K562 (cell line): ENCODE measurements around the gene NUB1.

Source experiments
- ATF3 ChIP-seq, 2 experiments: fragments of 450-650 bp in 1 of 2; sonication (generic) in 1 of 2; formaldehyde crosslinking in 1 of 2; IDR thresholded peaks in 1 of 2; conservative IDR thresholded peaks in 1 of 2; 2 replicates each; pipeline versions ENCODE4 v1.6.1 to v1.8.1; 2016 to 2023; ENCODE audit warnings: mild to moderate bottlenecking in 2 of 2, moderate library complexity in 2 of 2, inconsistent platforms in 1 of 2, missing genetic modification reagents in 1 of 2
- EZH2 ChIP-seq: IDR thresholded peaks from 2 replicates; pipeline ENCODE4 v1.6.1; 2012; ENCODE audit warnings: low read depth, mild to moderate bottlenecking, inconsistent platforms, low read length, borderline replicate concordance
- FOSL1 ChIP-seq: fragments of 200-800 bp; sonication (Bioruptor generic); conservative IDR thresholded peaks from 2 replicates; pipeline ENCODE4 v1.6.1; 2016; ENCODE audit warnings: missing genetic modification characterization, missing compliant biosample characterization
- KDM5B ChIP-seq: fragments of 200-600 bp; sonication (generic); IDR thresholded peaks from 2 replicates; pipeline ENCODE4 v1.6.1; 2012; ENCODE audit warnings: low read depth, mild to moderate bottlenecking, moderate library complexity, low read length, control low read depth, inconsistent platforms; ENCODE audit not compliant: insufficient replicate concordance
- L3MBTL2 ChIP-seq: fragments of 450-650 bp; IDR thresholded peaks from 2 replicates; pipeline ENCODE4 v1.6.1; 2016; ENCODE audit warnings: mild to moderate bottlenecking, moderate library complexity
- MEF2D ChIP-seq: conservative IDR thresholded peaks from 2 replicates; pipeline ENCODE4 v1.6.1; 2016; ENCODE audit warnings: low read depth, missing genetic modification characterization, missing compliant biosample characterization
- SRF ChIP-seq, 2 experiments: fragments of 250-450, 450-650 bp in 1 of 2; sonication (Bioruptor Pico) in 1 of 2; sonication (generic) in 1 of 2; formaldehyde crosslinking; IDR thresholded peaks; 2 replicates each; pipeline versions ENCODE4 v1.5.0 to v1.5.1; 2020 to 2022; ENCODE audit warnings: mild to moderate bottlenecking in 1 of 2, missing genetic modification reagents in 1 of 2
- TAF1 ChIP-seq: IDR thresholded peaks from 2 replicates; pipeline ENCODE4 v1.6.1; 2011; ENCODE audit warnings: mild to moderate bottlenecking, low read length, moderate library complexity; ENCODE audit not compliant: insufficient read depth, control insufficient read depth, severe bottlenecking; ENCODE audit errors: extremely low read depth
- THRA ChIP-seq: fragments of 450-650 bp; IDR thresholded peaks from 2 replicates; pipeline ENCODE4 v1.6.1; 2017; ENCODE audit warnings: mild to moderate bottlenecking, moderate library complexity
- ZBTB8A ChIP-seq: fragments of 450-650 bp; IDR thresholded peaks from 2 replicates; pipeline ENCODE4 v1.6.1; 2018; ENCODE audit warnings: mild to moderate bottlenecking, moderate library complexity; ENCODE audit not compliant: partially characterized antibody
- TF ChIP-seq, protein P1 (sequence below), 3 experiments: IDR thresholded peaks in 2 of 3; conservative IDR thresholded peaks in 1 of 3; 2 replicates each; pipeline ENCODE4 v1.5.1; 2011 to 2012; ENCODE audit warnings: low read length in 3 of 3, mild to moderate bottlenecking in 3 of 3, control low read depth in 2 of 3, improper control_type of control experiment in 1 of 3, inconsistent platforms in 1 of 3, low read depth in 1 of 3, mixed read lengths in 1 of 3, moderate library complexity in 1 of 3; ENCODE audit not compliant: insufficient read depth in 2 of 3
- TF ChIP-seq, protein P2 (sequence below): fragments of 450-650 bp; IDR thresholded peaks from 2 replicates; pipeline ENCODE4 v1.6.1; 2016; ENCODE audit warnings: low read depth

GRCh38 chr7:151308256-151308655 lies 33.4 kb upstream of the NUB1 start:
- TF ChIP-seq ZBTB8A, result no peak
- TF ChIP-seq, protein P1, sequence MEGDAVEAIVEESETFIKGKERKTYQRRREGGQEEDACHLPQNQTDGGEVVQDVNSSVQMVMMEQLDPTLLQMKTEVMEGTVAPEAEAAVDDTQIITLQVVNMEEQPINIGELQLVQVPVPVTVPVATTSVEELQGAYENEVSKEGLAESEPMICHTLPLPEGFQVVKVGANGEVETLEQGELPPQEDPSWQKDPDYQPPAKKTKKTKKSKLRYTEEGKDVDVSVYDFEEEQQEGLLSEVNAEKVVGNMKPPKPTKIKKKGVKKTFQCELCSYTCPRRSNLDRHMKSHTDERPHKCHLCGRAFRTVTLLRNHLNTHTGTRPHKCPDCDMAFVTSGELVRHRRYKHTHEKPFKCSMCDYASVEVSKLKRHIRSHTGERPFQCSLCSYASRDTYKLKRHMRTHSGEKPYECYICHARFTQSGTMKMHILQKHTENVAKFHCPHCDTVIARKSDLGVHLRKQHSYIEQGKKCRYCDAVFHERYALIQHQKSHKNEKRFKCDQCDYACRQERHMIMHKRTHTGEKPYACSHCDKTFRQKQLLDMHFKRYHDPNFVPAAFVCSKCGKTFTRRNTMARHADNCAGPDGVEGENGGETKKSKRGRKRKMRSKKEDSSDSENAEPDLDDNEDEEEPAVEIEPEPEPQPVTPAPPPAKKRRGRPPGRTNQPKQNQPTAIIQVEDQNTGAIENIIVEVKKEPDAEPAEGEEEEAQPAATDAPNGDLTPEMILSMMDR (IDR thresholded peaks at IDR 0.05 in 2 of 3, conservative IDR thresholded peaks at IDR 0.05 in 1 of 3; ENCODE audit: insufficient read depth in 2 of 3, low read depth in 1 of 3, low read length in 3 of 3), result no peak
- no peak for TF ChIP-seq THRA
- no peak for TF ChIP-seq ATF3 (IDR thresholded peaks at IDR 0.05)
- TF ChIP-seq ATF3 (CRISPR knock-in tag; conservative IDR thresholded peaks at IDR 0.05), result no peak
- no peak for TF ChIP-seq L3MBTL2
- TF ChIP-seq, protein P2, sequence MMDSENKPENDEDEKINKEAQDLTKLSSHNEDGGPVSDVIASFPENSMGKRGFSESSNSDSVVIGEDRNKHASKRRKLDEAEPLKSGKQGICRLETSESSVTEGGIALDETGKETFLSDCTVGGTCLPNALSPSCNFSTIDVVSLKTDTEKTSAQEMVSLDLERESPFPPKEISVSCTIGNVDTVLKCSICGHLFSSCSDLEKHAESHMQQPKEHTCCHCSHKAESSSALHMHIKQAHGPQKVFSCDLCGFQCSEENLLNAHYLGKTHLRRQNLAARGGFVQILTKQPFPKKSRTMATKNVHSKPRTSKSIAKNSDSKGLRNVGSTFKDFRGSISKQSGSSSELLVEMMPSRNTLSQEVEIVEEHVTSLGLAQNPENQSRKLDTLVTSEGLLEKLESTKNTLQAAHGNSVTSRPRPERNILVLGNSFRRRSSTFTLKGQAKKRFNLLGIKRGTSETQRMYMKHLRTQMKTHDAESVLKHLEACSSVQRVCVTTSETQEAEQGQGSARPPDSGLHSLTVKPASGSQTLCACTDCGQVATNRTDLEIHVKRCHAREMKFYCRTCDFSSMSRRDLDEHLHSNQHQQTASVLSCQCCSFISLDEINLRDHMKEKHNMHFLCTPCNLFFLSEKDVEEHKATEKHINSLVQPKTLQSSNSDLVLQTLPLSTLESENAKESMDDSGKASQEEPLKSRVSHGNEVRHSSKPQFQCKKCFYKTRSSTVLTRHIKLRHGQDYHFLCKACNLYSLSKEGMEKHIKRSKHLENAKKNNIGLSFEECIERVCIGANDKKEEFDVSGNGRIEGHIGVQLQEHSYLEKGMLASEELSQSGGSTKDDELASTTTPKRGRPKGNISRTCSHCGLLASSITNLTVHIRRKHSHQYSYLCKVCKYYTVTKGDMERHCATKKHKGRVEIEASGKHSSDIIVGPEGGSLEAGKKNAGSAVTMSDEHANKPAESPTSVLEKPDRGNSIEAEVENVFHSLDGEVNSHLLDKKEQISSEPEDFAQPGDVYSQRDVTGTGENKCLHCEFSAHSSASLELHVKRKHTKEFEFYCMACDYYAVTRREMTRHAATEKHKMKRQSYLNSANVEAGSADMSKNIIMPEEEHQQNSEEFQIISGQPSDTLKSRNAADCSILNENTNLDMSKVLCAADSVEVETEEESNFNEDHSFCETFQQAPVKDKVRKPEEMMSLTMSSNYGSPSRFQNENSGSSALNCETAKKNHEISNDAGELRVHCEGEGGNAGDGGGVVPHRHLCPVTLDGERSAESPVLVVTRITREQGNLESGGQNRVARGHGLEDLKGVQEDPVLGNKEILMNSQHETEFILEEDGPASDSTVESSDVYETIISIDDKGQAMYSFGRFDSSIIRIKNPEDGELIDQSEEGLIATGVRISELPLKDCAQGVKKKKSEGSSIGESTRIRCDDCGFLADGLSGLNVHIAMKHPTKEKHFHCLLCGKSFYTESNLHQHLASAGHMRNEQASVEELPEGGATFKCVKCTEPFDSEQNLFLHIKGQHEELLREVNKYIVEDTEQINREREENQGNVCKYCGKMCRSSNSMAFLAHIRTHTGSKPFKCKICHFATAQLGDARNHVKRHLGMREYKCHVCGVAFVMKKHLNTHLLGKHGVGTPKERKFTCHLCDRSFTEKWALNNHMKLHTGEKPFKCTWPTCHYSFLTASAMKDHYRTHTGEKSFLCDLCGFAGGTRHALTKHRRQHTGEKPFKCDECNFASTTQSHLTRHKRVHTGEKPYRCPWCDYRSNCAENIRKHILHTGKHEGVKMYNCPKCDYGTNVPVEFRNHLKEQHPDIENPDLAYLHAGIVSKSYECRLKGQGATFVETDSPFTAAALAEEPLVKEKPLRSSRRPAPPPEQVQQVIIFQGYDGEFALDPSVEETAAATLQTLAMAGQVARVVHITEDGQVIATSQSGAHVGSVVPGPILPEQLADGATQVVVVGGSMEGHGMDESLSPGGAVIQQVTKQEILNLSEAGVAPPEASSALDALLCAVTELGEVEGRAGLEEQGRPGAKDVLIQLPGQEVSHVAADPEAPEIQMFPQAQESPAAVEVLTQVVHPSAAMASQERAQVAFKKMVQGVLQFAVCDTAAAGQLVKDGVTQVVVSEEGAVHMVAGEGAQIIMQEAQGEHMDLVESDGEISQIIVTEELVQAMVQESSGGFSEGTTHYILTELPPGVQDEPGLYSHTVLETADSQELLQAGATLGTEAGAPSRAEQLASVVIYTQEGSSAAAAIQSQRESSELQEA, result no peak
- no peak for TF ChIP-seq SRF (CRISPR knock-in tag; IDR thresholded peaks at IDR 0.05)
- no peak for TF ChIP-seq TAF1
- no peak for TF ChIP-seq MEF2D
- TF ChIP-seq EZH2, result no peak
- TF ChIP-seq FOSL1 (tag), result no peak
- TF ChIP-seq KDM5B, result no peak
